ENCODE data around the gene ADAMTSL2. TPM values are rescaled to one million over a fixed set of nuclear protein-coding genes. Genes with fewer than 3 reads are reported as not detected.

ADAMTSL2 gene
- total RNA-seq, 1 experiment from 2014 or later: 0.87 TPM

DNA sequence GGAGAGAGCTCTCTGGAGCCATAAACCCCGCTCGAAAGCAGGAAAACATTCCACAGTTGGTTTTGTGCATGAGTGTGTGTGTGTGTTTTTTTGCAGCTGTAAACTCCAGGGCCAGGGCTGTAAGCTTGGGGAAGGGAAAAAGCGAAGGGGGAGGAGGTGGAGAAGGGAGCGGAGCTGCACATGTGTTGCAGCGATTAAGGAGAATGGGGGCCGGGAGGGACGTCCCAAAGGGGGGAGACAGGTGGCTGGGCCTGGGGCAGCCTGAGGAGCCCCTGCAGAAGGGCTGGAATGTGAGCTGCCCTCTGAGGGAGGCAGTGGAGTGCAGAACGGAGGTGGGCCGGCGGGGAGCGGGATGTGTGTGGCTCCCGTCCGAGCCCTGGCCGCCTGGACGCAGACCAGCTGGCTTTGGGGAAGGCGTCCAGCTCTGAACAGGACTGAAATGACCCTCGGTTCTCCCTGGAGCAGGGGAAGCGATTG, 7.0 kb upstream of the ADAMTSL2 start:
- TF ChIP-seq SP1 (CRISPR knock-in tag; conservative IDR thresholded peaks at IDR 0.05) (no peak), MXD4 (CRISPR knock-in tag; IDR thresholded peaks at IDR 0.05; ENCODE audit: borderline replicate concordance) (no peak), GRHL2 (CRISPR knock-in tag; IDR thresholded peaks at IDR 0.05; ENCODE audit: insufficient replicate concordance, severe bottlenecking) (no peak), TP53 (CRISPR knock-in tag; IDR thresholded peaks at IDR 0.05) (no peak), GABPB1 (CRISPR knock-in tag; IDR thresholded peaks at IDR 0.05) (no peak), JAZF1 (CRISPR knock-in tag; IDR thresholded peaks at IDR 0.05) (no peak), FOXP1 (CRISPR knock-in tag; IDR thresholded peaks at IDR 0.05; ENCODE audit: borderline replicate concordance) (no peak), CREB1 (CRISPR knock-in tag; IDR thresholded peaks at IDR 0.05) (no peak), NR1H2 (CRISPR knock-in tag; IDR thresholded peaks at IDR 0.05) (no peak)
- TF ChIP-seq, protein P1, sequence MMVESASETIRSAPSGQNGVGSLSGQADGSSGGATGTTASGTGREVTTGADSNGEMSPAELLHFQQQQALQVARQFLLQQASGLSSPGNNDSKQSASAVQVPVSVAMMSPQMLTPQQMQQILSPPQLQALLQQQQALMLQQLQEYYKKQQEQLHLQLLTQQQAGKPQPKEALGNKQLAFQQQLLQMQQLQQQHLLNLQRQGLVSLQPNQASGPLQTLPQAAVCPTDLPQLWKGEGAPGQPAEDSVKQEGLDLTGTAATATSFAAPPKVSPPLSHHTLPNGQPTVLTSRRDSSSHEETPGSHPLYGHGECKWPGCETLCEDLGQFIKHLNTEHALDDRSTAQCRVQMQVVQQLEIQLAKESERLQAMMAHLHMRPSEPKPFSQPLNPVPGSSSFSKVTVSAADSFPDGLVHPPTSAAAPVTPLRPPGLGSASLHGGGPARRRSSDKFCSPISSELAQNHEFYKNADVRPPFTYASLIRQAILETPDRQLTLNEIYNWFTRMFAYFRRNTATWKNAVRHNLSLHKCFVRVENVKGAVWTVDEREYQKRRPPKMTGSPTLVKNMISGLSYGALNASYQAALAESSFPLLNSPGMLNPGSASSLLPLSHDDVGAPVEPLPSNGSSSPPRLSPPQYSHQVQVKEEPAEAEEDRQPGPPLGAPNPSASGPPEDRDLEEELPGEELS (CRISPR knock-in tag; IDR thresholded peaks at IDR 0.05): no peak
- TF ChIP-seq, protein P2, sequence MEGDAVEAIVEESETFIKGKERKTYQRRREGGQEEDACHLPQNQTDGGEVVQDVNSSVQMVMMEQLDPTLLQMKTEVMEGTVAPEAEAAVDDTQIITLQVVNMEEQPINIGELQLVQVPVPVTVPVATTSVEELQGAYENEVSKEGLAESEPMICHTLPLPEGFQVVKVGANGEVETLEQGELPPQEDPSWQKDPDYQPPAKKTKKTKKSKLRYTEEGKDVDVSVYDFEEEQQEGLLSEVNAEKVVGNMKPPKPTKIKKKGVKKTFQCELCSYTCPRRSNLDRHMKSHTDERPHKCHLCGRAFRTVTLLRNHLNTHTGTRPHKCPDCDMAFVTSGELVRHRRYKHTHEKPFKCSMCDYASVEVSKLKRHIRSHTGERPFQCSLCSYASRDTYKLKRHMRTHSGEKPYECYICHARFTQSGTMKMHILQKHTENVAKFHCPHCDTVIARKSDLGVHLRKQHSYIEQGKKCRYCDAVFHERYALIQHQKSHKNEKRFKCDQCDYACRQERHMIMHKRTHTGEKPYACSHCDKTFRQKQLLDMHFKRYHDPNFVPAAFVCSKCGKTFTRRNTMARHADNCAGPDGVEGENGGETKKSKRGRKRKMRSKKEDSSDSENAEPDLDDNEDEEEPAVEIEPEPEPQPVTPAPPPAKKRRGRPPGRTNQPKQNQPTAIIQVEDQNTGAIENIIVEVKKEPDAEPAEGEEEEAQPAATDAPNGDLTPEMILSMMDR (IDR thresholded peaks at IDR 0.05): no peak
- TF ChIP-seq, protein P3, sequence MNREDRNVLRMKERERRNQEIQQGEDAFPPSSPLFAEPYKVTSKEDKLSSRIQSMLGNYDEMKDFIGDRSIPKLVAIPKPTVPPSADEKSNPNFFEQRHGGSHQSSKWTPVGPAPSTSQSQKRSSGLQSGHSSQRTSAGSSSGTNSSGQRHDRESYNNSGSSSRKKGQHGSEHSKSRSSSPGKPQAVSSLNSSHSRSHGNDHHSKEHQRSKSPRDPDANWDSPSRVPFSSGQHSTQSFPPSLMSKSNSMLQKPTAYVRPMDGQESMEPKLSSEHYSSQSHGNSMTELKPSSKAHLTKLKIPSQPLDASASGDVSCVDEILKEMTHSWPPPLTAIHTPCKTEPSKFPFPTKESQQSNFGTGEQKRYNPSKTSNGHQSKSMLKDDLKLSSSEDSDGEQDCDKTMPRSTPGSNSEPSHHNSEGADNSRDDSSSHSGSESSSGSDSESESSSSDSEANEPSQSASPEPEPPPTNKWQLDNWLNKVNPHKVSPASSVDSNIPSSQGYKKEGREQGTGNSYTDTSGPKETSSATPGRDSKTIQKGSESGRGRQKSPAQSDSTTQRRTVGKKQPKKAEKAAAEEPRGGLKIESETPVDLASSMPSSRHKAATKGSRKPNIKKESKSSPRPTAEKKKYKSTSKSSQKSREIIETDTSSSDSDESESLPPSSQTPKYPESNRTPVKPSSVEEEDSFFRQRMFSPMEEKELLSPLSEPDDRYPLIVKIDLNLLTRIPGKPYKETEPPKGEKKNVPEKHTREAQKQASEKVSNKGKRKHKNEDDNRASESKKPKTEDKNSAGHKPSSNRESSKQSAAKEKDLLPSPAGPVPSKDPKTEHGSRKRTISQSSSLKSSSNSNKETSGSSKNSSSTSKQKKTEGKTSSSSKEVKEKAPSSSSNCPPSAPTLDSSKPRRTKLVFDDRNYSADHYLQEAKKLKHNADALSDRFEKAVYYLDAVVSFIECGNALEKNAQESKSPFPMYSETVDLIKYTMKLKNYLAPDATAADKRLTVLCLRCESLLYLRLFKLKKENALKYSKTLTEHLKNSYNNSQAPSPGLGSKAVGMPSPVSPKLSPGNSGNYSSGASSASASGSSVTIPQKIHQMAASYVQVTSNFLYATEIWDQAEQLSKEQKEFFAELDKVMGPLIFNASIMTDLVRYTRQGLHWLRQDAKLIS (CRISPR knock-in tag; IDR thresholded peaks at IDR 0.05; ENCODE audit: borderline replicate concordance): no peak
- CTCF ChIA-PET: interaction anchor here (0.7 to 5.1 kb wide), 15 partner anchors 10 to 467 kb away, joined by 3 to 24 read pairs (median 4); partner anchors contain the start of gene CACFD1
- ATAC-seq: no peak; the same call in 1 of the 2 replicates
- POLR2A ChIA-PET: no interaction called here
- Mint-ChIP-seq H3K27me3 (ENCODE audit: low read depth) (peaks cover 2% of the 10 kb centered on the region; the same call in 1 of the 2 replicates), H3K4me1 (peaks cover 33% of the 10 kb centered on the region), H3K9me3 (no peaks in the 10 kb centered on the region), H3K36me3 (no peaks in the 10 kb centered on the region), H3K4me3 (peak overlapping the region; percentile 34; the same call in 1 of the 2 replicates), H3K27ac (0 out of 2 replicates have a peak overlapping the region, but pooled peaks have one; percentile 3)
- peak; percentile 30 for DNase-seq (ENCODE audit: low spot score)

DNA sequence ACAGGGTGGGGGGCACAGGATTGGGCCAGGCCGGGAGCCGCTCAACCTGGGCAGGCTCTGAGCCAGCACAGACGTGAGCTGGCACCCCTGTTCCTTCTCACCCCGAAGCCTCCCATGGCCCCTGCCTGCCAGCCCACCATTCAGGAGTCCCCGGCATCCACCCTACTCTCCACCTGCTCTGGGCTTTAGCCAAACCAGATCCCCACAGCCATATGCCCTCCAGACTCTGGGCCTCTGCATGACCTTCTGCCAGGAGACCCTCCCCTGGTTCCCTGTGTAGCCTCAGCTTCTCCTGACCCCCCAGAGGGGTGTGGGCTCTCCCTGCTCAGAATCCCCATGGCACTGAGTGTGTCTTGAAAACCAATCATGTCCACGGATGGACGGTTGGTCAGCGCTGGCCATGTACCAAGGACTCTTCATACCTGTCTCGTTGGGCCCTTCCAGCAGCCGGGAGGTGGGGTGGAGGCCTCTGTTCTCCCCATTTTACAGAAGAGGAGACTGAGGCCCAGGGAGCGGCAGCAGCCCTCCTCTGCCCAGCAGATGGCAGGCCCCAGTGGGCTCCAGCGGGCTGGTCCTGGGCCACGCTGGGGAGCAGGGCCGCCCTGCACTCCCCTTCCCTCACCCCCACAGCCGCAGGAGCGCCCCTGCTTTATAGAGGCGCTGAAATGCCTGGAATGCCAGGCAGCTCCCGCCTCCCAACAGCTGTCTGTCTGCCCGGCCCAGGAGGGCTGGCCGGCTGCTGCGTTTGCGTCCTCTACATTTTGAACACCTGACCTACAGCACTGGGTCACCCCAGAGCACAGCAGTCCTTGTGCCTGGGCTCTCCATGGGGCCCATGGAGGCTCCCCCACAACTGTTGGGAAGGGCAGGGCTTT, 6.3 kb upstream of the ADAMTSL2 start:
- no peaks in the 10 kb centered on the region for H3K36me3 Mint-ChIP-seq
- ChIA-PET CTCF (interaction anchor here (0.5 to 5.1 kb wide), 17 partner anchors 10 to 466 kb away, joined by 3 to 24 read pairs (median 4); partner anchors contain the start of gene CACFD1), POLR2A (no interaction called here)
- no peaks in the 10 kb centered on the region for H3K9me3 Mint-ChIP-seq
- no peak overlapping the region for H3K4me3 Mint-ChIP-seq
- TF ChIP-seq GTF2I (CRISPR knock-in tag; conservative IDR thresholded peaks at IDR 0.05): peak; percentile 77; the same call in 1 of the 2 replicates
- TF ChIP-seq NFE2L1 (CRISPR knock-in tag; IDR thresholded peaks at IDR 0.05): no peak
- no peak overlapping the region; the same call in 1 of the 2 replicates for H3K27ac Mint-ChIP-seq
- H3K27me3 Mint-ChIP-seq (ENCODE audit: low read depth): peaks cover 7% of the 10 kb centered on the region
- peak; percentile 40 for ATAC-seq
- H3K4me1 Mint-ChIP-seq: peaks cover 38% of the 10 kb centered on the region
- DNase-seq (ENCODE audit: low spot score): peak; percentile 44
